OCI-LY1 (cell line): Measurements from ENCODE around the gene TNS1.

Experiments used
- CTCF ChIP-seq: fragments of 200-600 bp; sonication (generic), shearing (Covaris generic); IDR thresholded peaks from 2 replicates; pipeline ENCODE4 v1.5.1; 2017; ENCODE audit warnings: mild to moderate bottlenecking, antibody characterized with exemption, low read length, moderate library complexity, mixed read lengths
- EZH2 ChIP-seq: fragments of 200-600 bp; sonication (generic), shearing (Covaris generic); IDR thresholded peaks from 2 replicates; pipeline ENCODE4 v1.8.0; 2017; ENCODE audit warnings: borderline replicate concordance, mixed run types, mild to moderate bottlenecking, antibody characterized with exemption, low read length, moderate library complexity, mixed read lengths

- no peak for TF ChIP-seq CTCF
- TF ChIP-seq EZH2, result no peak
These were observed 26.0 kb upstream of the TNS1 start for GRCh38 chr2:218028562-218029348.
